H1 (cell line): Measurements from ENCODE around the gene TRHDE. TPM values are rescaled to one million over a fixed set of nuclear protein-coding genes. Genes with fewer than 3 reads are reported as not detected.

Experiments used
- CHD1 ChIP-seq: IDR thresholded peaks from 2 replicates; pipeline ENCODE4 v1.6.1; 2012; ENCODE audit warnings: low read depth, low read length, improper control_type of control experiment
- SP1 ChIP-seq: IDR thresholded peaks from 2 replicates; pipeline ENCODE4 v1.6.1; 2011; ENCODE audit warnings: low read depth, low read length
- TAF1 ChIP-seq: IDR thresholded peaks from 2 replicates; pipeline ENCODE4 v1.6.1; 2011; ENCODE audit warnings: mild to moderate bottlenecking, low read depth, low read length
- polyA plus RNA-seq, 7 experiments: library from polyadenylated mRNA; depleted of rRNA in 3 of 7; stranded (reverse) in 5 of 7; unstranded in 2 of 7; fragments of >200 nt in 5 of 7; fragments of 200-250 nt in 2 of 7; gene quantifications; 1 replicate in 5 of 7; 2 replicates in 1 of 7; 4 replicates in 1 of 7; pipeline versions ENCODE4 v1.2.1 to v1.2.3, GENCODE V29; 2011 to 2013; ENCODE audit warnings: missing spikeins in 2 of 7, mixed read lengths in 2 of 7
- total RNA-seq: library from RNA; stranded (reverse); fragmentation: NEBNext Ultra II Directional; extraction: Animal tissue kit (Norgen Biotek cat#: 25700); gene quantifications from 2 replicates; pipeline ENCODE4 v1.2.1, GENCODE V29; 2021

Gene TRHDE
- total and polyA plus RNA-seq, 2 of the 8 experiments (the other 6 are each of a cell fraction or from before 2014, with no cell fraction given) = 1.3 to 5.0 TPM

- TF ChIP-seq TAF1 (no peak), SP1 (no peak), CHD1 (no peak)
Observed at GRCh38 chr12:72543777-72544467, 271.8 kb downstream of the TRHDE start (continued).
